H9 (cell line): Measurements from ENCODE around the gene ST6GALNAC3. TPM values are rescaled to one million over a fixed set of nuclear protein-coding genes. Genes with fewer than 3 reads are reported as not detected.

Source experiments
- DNase-seq: peaks from one replicate; pipeline ENCODE4 v3.0.0-alpha.2; 2017
- H2AFZ ChIP-seq: one replicate; pipeline ENCODE4 v1.6.1; 2013; ENCODE audit warnings: mild to moderate bottlenecking, low read length, control low read depth, moderate library complexity
- H2AK5ac ChIP-seq: 2 replicates; pipeline ENCODE4 v1.6.1; 2013; ENCODE audit warnings: low read length, control low read depth, mixed read lengths; ENCODE audit not compliant: insufficient read length
- H2BK120ac ChIP-seq: one replicate; pipeline ENCODE4 v1.6.1; 2013; ENCODE audit warnings: low read depth, mild to moderate bottlenecking, low read length, control low read depth, inconsistent platforms; ENCODE audit not compliant: poor library complexity, severe bottlenecking
- H2BK12ac ChIP-seq: 2 replicates; pipeline ENCODE4 v1.6.1; 2013; ENCODE audit warnings: low read length, control low read depth, mixed read lengths, low read depth; ENCODE audit not compliant: insufficient read length
- H2BK15ac ChIP-seq: 2 replicates; pipeline ENCODE4 v1.6.1; 2013; ENCODE audit warnings: low read depth, low read length, control low read depth
- H2BK20ac ChIP-seq: one replicate; pipeline ENCODE4 v1.6.1; 2013; ENCODE audit warnings: low read depth, mild to moderate bottlenecking, low read length, control low read depth, inconsistent platforms; ENCODE audit not compliant: poor library complexity, severe bottlenecking
- H2BK5ac ChIP-seq: 2 replicates; pipeline ENCODE4 v1.6.1; 2013; ENCODE audit warnings: low read length, control low read depth, mixed read lengths; ENCODE audit not compliant: insufficient read length
- H3K14ac ChIP-seq: 2 replicates; pipeline ENCODE4 v1.6.1; 2013; ENCODE audit warnings: low read length, control low read depth; ENCODE audit not compliant: insufficient read depth
- H3K18ac ChIP-seq: 2 replicates; pipeline ENCODE4 v1.6.1; 2013; ENCODE audit warnings: low read depth, mild to moderate bottlenecking, mixed read lengths, low read length, control low read depth; ENCODE audit not compliant: insufficient read length
- H3K23ac ChIP-seq: 2 replicates; pipeline ENCODE4 v1.6.1; 2013; ENCODE audit warnings: low read length, control low read depth, mixed read lengths, low read depth; ENCODE audit not compliant: insufficient read length
- H3K23me2 ChIP-seq: 2 replicates; pipeline ENCODE4 v1.6.1; 2013; ENCODE audit warnings: low read depth, mild to moderate bottlenecking, mixed read lengths, low read length, control low read depth; ENCODE audit not compliant: insufficient read length, poor library complexity, severe bottlenecking
- H3K27ac ChIP-seq: 2 replicates; pipeline ENCODE4 v1.5.1; 2013; ENCODE audit warnings: low read length, control low read depth, mixed read lengths, low read depth; ENCODE audit not compliant: insufficient read length
- H3K27me3 ChIP-seq: 2 replicates; pipeline ENCODE4 v1.6.1; 2013; ENCODE audit warnings: low read length, control low read depth, inconsistent platforms; ENCODE audit not compliant: insufficient read depth
- H3K4ac ChIP-seq: 2 replicates; pipeline ENCODE4 v1.6.1; 2013; ENCODE audit warnings: low read depth, mild to moderate bottlenecking, control low read depth, inconsistent platforms, low read length, moderate library complexity
- H3K4me1 ChIP-seq: 2 replicates; pipeline ENCODE4 v1.6.1; 2013; ENCODE audit warnings: low read length, control low read depth, inconsistent platforms; ENCODE audit not compliant: insufficient read depth
- H3K4me2 ChIP-seq: 2 replicates; pipeline ENCODE4 v1.6.1; 2013; ENCODE audit warnings: low read length, control low read depth, mixed read lengths; ENCODE audit not compliant: insufficient read length, insufficient read depth
- H3K56ac ChIP-seq: 2 replicates; pipeline ENCODE4 v1.6.1; 2013; ENCODE audit warnings: low read depth, mild to moderate bottlenecking, mixed read lengths, low read length, control low read depth; ENCODE audit not compliant: insufficient read length
- H3K79me1 ChIP-seq: 2 replicates; pipeline ENCODE4 v1.6.1; 2013; ENCODE audit warnings: low read depth, mild to moderate bottlenecking, moderate library complexity, low read length, control low read depth, inconsistent platforms; ENCODE audit not compliant: insufficient read depth, poor library complexity, severe bottlenecking
- H3K79me2 ChIP-seq: 2 replicates; pipeline ENCODE4 v1.6.1; 2013; ENCODE audit warnings: low read length, control low read depth, inconsistent platforms; ENCODE audit not compliant: insufficient read depth
- H3K9ac ChIP-seq: 2 replicates; pipeline ENCODE4 v1.6.1; 2013; ENCODE audit warnings: low read length, control low read depth, mixed read lengths; ENCODE audit not compliant: insufficient read length; ENCODE audit errors: extremely low read depth
- H3K9me3 ChIP-seq: one replicate; pipeline ENCODE4 v1.6.1; 2013; ENCODE audit warnings: low read depth, low read length, inconsistent platforms; ENCODE audit not compliant: control insufficient read depth
- H3T11ph ChIP-seq: one replicate; pipeline ENCODE4 v1.6.1; 2013; ENCODE audit warnings: mild to moderate bottlenecking, low read length, control low read depth, inconsistent platforms
- H4K20me1 ChIP-seq: one replicate; pipeline ENCODE4 v1.6.1; 2013; ENCODE audit not compliant: control insufficient read depth, insufficient read length, insufficient read depth
- H4K5ac ChIP-seq: 2 replicates; pipeline ENCODE4 v1.6.1; 2013; ENCODE audit warnings: low read depth, mild to moderate bottlenecking, mixed read lengths, low read length, control low read depth; ENCODE audit not compliant: insufficient read length
- H4K8ac ChIP-seq: replicated peaks from 2 replicates; pipeline ENCODE4 v1.6.1; 2013; ENCODE audit warnings: low read length, control low read depth, mixed read lengths, low read depth; ENCODE audit not compliant: insufficient read length
- H4K91ac ChIP-seq: 2 replicates; pipeline ENCODE4 v1.6.1; 2013; ENCODE audit warnings: low read depth, mild to moderate bottlenecking, moderate library complexity, mixed read lengths, low read length, control low read depth; ENCODE audit not compliant: insufficient read length
- H3K27ac Mint-ChIP-seq, 3 experiments: 2 replicates in 2 of 3; 3 replicates in 1 of 3; pipeline ENCODE4 v1.8.0; 2020 to 2021; ENCODE audit warnings: mixed read lengths in 3 of 3, mild to moderate bottlenecking in 1 of 3, moderate library complexity in 1 of 3
- H3K27me3 Mint-ChIP-seq: 2 replicates; pipeline ENCODE4 v1.8.0; 2021; ENCODE audit warnings: low read depth, mild to moderate bottlenecking, moderate library complexity, mixed read lengths
- H3K36me3 Mint-ChIP-seq, 3 experiments: 2 replicates in 2 of 3; 3 replicates in 1 of 3; pipeline ENCODE4 v1.8.0; 2020 to 2021; ENCODE audit warnings: low read depth in 3 of 3, mixed read lengths in 3 of 3; ENCODE audit not compliant: insufficient read depth in 1 of 3
- H3K4me1 Mint-ChIP-seq, 2 experiments: 2 replicates each; pipeline ENCODE4 v1.8.0; 2020; ENCODE audit warnings: mixed read lengths in 2 of 2
- H3K4me3 Mint-ChIP-seq, 2 experiments: 2 replicates in 1 of 2; 3 replicates in 1 of 2; pipeline ENCODE4 v1.8.0; 2020 to 2021; ENCODE audit warnings: mild to moderate bottlenecking in 2 of 2, mixed read lengths in 2 of 2, moderate library complexity in 1 of 2
- H3K9me3 Mint-ChIP-seq, 2 experiments: 2 replicates in 1 of 2; 3 replicates in 1 of 2; pipeline ENCODE4 v1.8.0; 2020; ENCODE audit warnings: mild to moderate bottlenecking in 2 of 2, mixed read lengths in 2 of 2, moderate library complexity in 1 of 2
- WGBS: extraction: QIAGEN DNeasy Blood & Tissue Kit; methylation state at CpG from one replicate; pipeline ENCODE4 v1.1.7; 2013; ENCODE audit warnings: missing lambda C conversion rate, low lambda C conversion rate, mixed read lengths; ENCODE audit not compliant: insufficient read length; ENCODE audit errors: extremely low coverage; 5-methylcytosine and 5-hydroxymethylcytosine counted together
- total RNA-seq: library from RNA; stranded (reverse); gene quantifications from 2 replicates; pipeline ENCODE4 v1.2.1, GENCODE V29; 2021
- TF ChIP-seq, protein P1 (sequence below): fragments of 200-600 bp; sonication (generic); conservative IDR thresholded peaks from 3 replicates; pipeline ENCODE4 v1.8.0; 2021; ENCODE audit warnings: antibody characterized with exemption, mild to moderate bottlenecking

Gene ST6GALNAC3
- total RNA-seq, 1 experiment from 2014 or later = 11.2 TPM

DNA sequence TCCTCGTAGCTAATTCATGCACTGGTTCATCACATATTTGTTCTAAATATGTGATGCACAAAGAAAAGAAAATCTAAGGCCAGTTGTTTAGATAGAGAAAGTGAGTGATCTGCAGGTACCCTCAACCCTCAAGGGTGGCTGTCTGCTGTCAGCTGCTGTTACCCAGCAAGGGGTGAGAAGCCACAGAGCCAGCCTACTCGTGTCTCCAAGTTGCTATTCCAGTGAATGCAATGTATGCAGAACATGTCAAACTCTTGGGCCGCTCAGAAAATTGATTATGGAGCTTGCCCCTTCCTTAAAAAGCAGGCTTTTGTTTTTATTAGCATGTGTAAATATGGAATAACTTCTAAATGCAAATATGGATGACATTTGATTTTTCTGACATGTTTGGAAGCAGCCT lies 456.4 kb downstream of the ST6GALNAC3 start:
- Histone ChIP-seq H4K8ac (no peak overlapping the region), H2BK5ac (no peak overlapping the region), H2BK15ac (no peak overlapping the region), H4K91ac (no peak overlapping the region), H3T11ph (no peak overlapping the region), H3K56ac (no peak overlapping the region), H3K4me1 (no peaks in the 10 kb centered on the region), H3K27me3 (no peaks in the 10 kb centered on the region), H3K9me3 (no peaks in the 10 kb centered on the region), H3K23me2 (no peaks in the 10 kb centered on the region), H4K20me1 (no peaks in the 10 kb centered on the region), H3K4ac (no peak overlapping the region), H3K4me2 (no peak overlapping the region), H2BK20ac (no peak overlapping the region), H2AK5ac (no peak overlapping the region), H2BK12ac (no peak overlapping the region), H3K79me2 (no peaks in the 10 kb centered on the region), H3K23ac (no peak overlapping the region), H2BK120ac (no peak overlapping the region), H2AFZ (no peak overlapping the region), H3K79me1 (no peaks in the 10 kb centered on the region), H3K18ac (no peak overlapping the region), H3K14ac (no peak overlapping the region), H3K9ac (no peak overlapping the region), H3K27ac (no peak overlapping the region), H4K5ac (no peak overlapping the region)
- no peaks in the 10 kb centered on the region for H3K27me3 Mint-ChIP-seq
- DNase-seq = no peak
- H3K9me3 Mint-ChIP-seq = no peaks in the 10 kb centered on the region
- no peak overlapping the region for H3K4me3 Mint-ChIP-seq
- no peaks in the 10 kb centered on the region; a peak in 1 of 7 replicates for H3K36me3 Mint-ChIP-seq
- WGBS = no CpG with 5 or more reads among the region's 3 CpGs
- TF ChIP-seq, protein P1, sequence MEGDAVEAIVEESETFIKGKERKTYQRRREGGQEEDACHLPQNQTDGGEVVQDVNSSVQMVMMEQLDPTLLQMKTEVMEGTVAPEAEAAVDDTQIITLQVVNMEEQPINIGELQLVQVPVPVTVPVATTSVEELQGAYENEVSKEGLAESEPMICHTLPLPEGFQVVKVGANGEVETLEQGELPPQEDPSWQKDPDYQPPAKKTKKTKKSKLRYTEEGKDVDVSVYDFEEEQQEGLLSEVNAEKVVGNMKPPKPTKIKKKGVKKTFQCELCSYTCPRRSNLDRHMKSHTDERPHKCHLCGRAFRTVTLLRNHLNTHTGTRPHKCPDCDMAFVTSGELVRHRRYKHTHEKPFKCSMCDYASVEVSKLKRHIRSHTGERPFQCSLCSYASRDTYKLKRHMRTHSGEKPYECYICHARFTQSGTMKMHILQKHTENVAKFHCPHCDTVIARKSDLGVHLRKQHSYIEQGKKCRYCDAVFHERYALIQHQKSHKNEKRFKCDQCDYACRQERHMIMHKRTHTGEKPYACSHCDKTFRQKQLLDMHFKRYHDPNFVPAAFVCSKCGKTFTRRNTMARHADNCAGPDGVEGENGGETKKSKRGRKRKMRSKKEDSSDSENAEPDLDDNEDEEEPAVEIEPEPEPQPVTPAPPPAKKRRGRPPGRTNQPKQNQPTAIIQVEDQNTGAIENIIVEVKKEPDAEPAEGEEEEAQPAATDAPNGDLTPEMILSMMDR = no peak
- no peak overlapping the region for H3K27ac Mint-ChIP-seq
- peaks cover 4% of the 10 kb centered on the region in 2 experiments; a peak in 2 of 4 replicates for H3K4me1 Mint-ChIP-seq
